ENCODE measurements around the gene GOLGA7B.

GOLGA7B gene

DNA sequence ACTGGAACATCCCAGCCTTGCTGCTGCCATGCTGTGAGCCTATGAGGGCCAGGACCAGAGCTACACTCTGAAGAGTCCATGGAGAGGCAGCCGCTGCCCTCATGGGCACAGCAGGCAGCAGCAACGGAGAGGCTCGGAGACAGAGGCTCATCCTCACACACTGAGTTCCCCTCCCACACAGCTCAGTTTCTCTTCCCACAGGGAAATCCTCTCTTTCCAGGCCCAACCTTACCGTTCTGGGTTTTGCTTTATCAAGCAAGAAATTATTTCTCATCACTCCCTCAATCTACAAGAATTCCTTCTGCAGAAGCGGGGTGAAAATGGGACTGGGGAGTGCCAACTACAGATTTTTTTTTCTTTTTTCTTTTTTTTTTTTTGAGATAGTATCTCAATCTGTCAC lies 36.6 kb downstream of the GOLGA7B start:
- Histone ChIP-seq H3K79me2 (ENCODE audit: low read length) (no peaks in the 10 kb centered on the region), H3K4me2 (ENCODE audit: low read length) (no peak overlapping the region), H4K20me1 (ENCODE audit: insufficient read depth, low read length) (no peaks in the 10 kb centered on the region), H3K27me3 (ENCODE audit: low read depth, low read length) (no peaks in the 10 kb centered on the region), H3K9ac (ENCODE audit: low read length) (no peak overlapping the region), H3K36me3 (replicated peaks; ENCODE audit: low read depth, low read length) (no peaks in the 10 kb centered on the region), H3K9me3 (ENCODE audit: insufficient read depth, low read length) (no peaks in the 10 kb centered on the region), H3K27ac (ENCODE audit: low read length) (no peak overlapping the region), H2AFZ (ENCODE audit: low read depth, low read length) (no peak overlapping the region), H3K4me3 (ENCODE audit: low read length) (no peak overlapping the region), H3K4me1 (ENCODE audit: low read length) (peaks cover 6% of the 10 kb centered on the region)
- TF ChIP-seq, protein P1, sequence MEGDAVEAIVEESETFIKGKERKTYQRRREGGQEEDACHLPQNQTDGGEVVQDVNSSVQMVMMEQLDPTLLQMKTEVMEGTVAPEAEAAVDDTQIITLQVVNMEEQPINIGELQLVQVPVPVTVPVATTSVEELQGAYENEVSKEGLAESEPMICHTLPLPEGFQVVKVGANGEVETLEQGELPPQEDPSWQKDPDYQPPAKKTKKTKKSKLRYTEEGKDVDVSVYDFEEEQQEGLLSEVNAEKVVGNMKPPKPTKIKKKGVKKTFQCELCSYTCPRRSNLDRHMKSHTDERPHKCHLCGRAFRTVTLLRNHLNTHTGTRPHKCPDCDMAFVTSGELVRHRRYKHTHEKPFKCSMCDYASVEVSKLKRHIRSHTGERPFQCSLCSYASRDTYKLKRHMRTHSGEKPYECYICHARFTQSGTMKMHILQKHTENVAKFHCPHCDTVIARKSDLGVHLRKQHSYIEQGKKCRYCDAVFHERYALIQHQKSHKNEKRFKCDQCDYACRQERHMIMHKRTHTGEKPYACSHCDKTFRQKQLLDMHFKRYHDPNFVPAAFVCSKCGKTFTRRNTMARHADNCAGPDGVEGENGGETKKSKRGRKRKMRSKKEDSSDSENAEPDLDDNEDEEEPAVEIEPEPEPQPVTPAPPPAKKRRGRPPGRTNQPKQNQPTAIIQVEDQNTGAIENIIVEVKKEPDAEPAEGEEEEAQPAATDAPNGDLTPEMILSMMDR (IDR thresholded peaks at IDR 0.05; ENCODE audit: low read depth, low read length): no peak
- TF ChIP-seq EZH2phosphoT487 (IDR thresholded peaks at IDR 0.05; ENCODE audit: low read depth): no peak

DNA sequence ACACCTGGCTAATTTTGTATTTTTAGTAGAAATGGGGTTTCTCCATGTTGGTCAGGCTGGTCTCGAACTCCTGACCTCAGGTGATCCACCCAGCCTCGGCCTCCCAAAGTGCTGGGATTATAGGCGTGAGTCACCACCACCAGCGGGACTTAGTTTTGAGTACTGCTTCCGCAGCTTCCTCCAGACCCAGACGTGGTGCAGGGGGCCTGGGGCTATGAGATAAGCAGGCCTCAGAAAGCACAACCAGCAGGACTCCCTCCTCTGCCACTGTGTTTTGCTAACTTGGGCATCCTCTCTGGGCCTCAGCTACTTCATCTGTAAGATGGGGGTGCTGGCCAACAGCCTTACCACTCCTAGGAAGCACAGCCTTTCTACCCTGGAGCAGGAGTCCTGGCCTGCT lies 37.8 kb downstream of the GOLGA7B start:
- H3K27ac ChIP-seq (ENCODE audit: low read length): no peak overlapping the region
- no peak overlapping the region for H3K4me3 ChIP-seq (ENCODE audit: low read length)
- H3K36me3 ChIP-seq (replicated peaks; ENCODE audit: low read depth, low read length): no peaks in the 10 kb centered on the region
- no peak overlapping the region for H2AFZ ChIP-seq (ENCODE audit: low read depth, low read length)
- H3K4me1 ChIP-seq (ENCODE audit: low read length): peaks cover 3% of the 10 kb centered on the region
- no peak overlapping the region for H3K4me2 ChIP-seq (ENCODE audit: low read length)
- H4K20me1 ChIP-seq (ENCODE audit: insufficient read depth, low read length): no peaks in the 10 kb centered on the region
- H3K9ac ChIP-seq (ENCODE audit: low read length): no peak overlapping the region
- H3K9me3 ChIP-seq (ENCODE audit: insufficient read depth, low read length): no peaks in the 10 kb centered on the region
- TF ChIP-seq EZH2phosphoT487 (IDR thresholded peaks at IDR 0.05; ENCODE audit: low read depth): no peak
- TF ChIP-seq, protein P1 (IDR thresholded peaks at IDR 0.05; ENCODE audit: low read depth, low read length): no peak
- no peaks in the 10 kb centered on the region for H3K79me2 ChIP-seq (ENCODE audit: low read length)
- peaks cover 3% of the 10 kb centered on the region for H3K27me3 ChIP-seq (ENCODE audit: low read depth, low read length)

DNA sequence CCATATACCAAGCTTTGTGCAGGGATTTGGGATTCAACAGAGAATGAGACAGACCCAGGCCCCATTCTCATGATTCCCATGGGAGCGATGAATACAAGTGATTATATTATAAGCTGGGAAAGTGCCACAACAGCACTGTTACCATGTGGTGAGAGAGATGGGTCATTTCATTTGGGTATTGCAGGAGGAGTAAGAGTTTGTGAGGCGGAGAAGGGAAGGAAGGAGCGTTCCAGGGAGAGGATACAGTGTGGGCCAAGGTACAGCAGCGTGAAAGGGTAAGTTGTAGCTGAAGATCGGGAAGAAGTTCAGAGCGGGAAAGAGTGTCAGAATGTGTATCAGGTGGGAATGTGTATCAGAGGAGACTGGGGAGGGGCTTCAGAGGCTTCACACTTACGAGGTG lies 38.5 kb downstream of the GOLGA7B start:
- Histone ChIP-seq H2AFZ (ENCODE audit: low read depth, low read length) (no peak overlapping the region), H3K27me3 (ENCODE audit: low read depth, low read length) (peaks cover 3% of the 10 kb centered on the region), H3K9ac (ENCODE audit: low read length) (no peak overlapping the region), H3K4me2 (ENCODE audit: low read length) (no peak overlapping the region), H3K36me3 (replicated peaks; ENCODE audit: low read depth, low read length) (no peaks in the 10 kb centered on the region), H4K20me1 (ENCODE audit: insufficient read depth, low read length) (no peaks in the 10 kb centered on the region), H3K4me3 (ENCODE audit: low read length) (no peak overlapping the region), H3K27ac (ENCODE audit: low read length) (no peak overlapping the region), H3K9me3 (ENCODE audit: insufficient read depth, low read length) (no peaks in the 10 kb centered on the region), H3K79me2 (ENCODE audit: low read length) (no peaks in the 10 kb centered on the region), H3K4me1 (ENCODE audit: low read length) (no peaks in the 10 kb centered on the region)
- TF ChIP-seq, protein P1 (IDR thresholded peaks at IDR 0.05; ENCODE audit: low read depth, low read length): no peak
- no peak for TF ChIP-seq EZH2phosphoT487 (IDR thresholded peaks at IDR 0.05; ENCODE audit: low read depth)

DNA sequence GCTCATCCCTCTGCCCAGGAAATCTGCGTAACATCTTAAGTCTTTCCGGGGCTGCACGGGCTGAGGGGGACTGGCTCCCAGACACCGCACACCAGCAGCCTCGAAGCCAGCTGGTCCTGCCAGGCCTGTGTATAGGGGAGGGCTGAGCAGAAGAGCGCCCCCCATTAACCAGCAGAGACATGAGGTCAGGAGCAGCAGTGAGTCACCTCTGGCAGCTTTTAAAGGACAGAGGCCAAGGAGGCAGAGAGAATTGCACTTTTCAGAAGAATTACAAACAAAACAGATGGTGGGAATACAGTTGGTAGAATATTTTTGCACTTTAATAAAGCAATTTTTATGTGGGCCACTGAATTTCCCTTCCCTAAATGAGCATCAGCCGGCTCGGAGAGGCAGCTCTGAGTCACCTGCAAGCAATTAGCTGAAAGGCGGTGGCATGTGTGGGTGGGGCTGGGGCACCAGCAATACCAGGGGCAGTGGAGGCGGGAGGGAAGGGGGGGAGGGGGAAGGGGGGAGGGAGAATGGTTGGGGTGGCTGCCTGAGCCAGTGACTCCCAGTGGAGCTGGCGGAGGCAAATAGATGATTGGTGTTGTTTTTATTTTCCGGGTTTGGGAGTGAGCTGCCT lies 39.1 kb downstream of the GOLGA7B start:
- no peaks in the 10 kb centered on the region for H3K79me2 ChIP-seq (ENCODE audit: low read length)
- H3K9me3 ChIP-seq (ENCODE audit: insufficient read depth, low read length): no peaks in the 10 kb centered on the region
- no peak overlapping the region for H3K27ac ChIP-seq (ENCODE audit: low read length)
- no peak overlapping the region for H3K4me3 ChIP-seq (ENCODE audit: low read length)
- H3K4me2 ChIP-seq (ENCODE audit: low read length): no peak overlapping the region
- TF ChIP-seq, protein P1 (IDR thresholded peaks at IDR 0.05; ENCODE audit: low read depth, low read length): no peak
- no peak for TF ChIP-seq EZH2phosphoT487 (IDR thresholded peaks at IDR 0.05; ENCODE audit: low read depth)
- peaks cover 3% of the 10 kb centered on the region for H3K27me3 ChIP-seq (ENCODE audit: low read depth, low read length)
- H3K4me1 ChIP-seq (ENCODE audit: low read length): no peaks in the 10 kb centered on the region
- H4K20me1 ChIP-seq (ENCODE audit: insufficient read depth, low read length): no peaks in the 10 kb centered on the region
- no peak overlapping the region for H2AFZ ChIP-seq (ENCODE audit: low read depth, low read length)
- no peaks in the 10 kb centered on the region for H3K36me3 ChIP-seq (replicated peaks; ENCODE audit: low read depth, low read length)
- H3K9ac ChIP-seq (ENCODE audit: low read length): no peak overlapping the region
